Ishikawa (cell line): ENCODE data around the gene DIS3L2.

Experiments
- CEBPB ChIP-seq: IDR thresholded peaks from 2 replicates; pipeline ENCODE4 v1.6.1; 2012
- CREB1 ChIP-seq: IDR thresholded peaks from 2 replicates; pipeline ENCODE4 v1.6.1; 2012; ENCODE audit warnings: low read depth
- EGR1 ChIP-seq: IDR thresholded peaks from 2 replicates; pipeline ENCODE4 v1.6.1; 2012
- EP300 ChIP-seq: IDR thresholded peaks from 2 replicates; pipeline ENCODE4 v1.6.1; 2012; ENCODE audit warnings: borderline replicate concordance
- FOXM1 ChIP-seq: IDR thresholded peaks from 2 replicates; pipeline ENCODE4 v1.6.1; 2012; ENCODE audit warnings: low read depth, borderline replicate concordance
- MAX ChIP-seq: IDR thresholded peaks from 2 replicates; pipeline ENCODE4 v1.6.1; 2012
- NFIC ChIP-seq: IDR thresholded peaks from 2 replicates; pipeline ENCODE4 v1.6.1; 2012
- RAD21 ChIP-seq: IDR thresholded peaks from 2 replicates; pipeline ENCODE4 v1.6.1; 2012; ENCODE audit warnings: low read depth
- REST ChIP-seq: IDR thresholded peaks from 2 replicates; pipeline ENCODE4 v1.6.1; 2012; ENCODE audit warnings: low read depth, mild to moderate bottlenecking
- TAF1 ChIP-seq: IDR thresholded peaks from 2 replicates; pipeline ENCODE4 v1.6.1; 2012; ENCODE audit warnings: low read depth, mild to moderate bottlenecking
- TCF12 ChIP-seq: IDR thresholded peaks from 2 replicates; pipeline ENCODE4 v1.6.1; 2012; ENCODE audit warnings: low read depth
- TEAD4 ChIP-seq: IDR thresholded peaks from 2 replicates; pipeline ENCODE4 v1.6.1; 2012
- USF1 ChIP-seq: IDR thresholded peaks from 2 replicates; pipeline ENCODE4 v1.6.1; 2012
- YY1 ChIP-seq: IDR thresholded peaks from 2 replicates; pipeline ENCODE4 v1.6.1; 2012; ENCODE audit warnings: low read depth
- ZBTB7A ChIP-seq: IDR thresholded peaks from 2 replicates; pipeline ENCODE4 v1.6.1; 2012; ENCODE audit warnings: low read depth

DIS3L2 gene

GRCh38 chr2:232102380-232102779, 140.9 kb downstream of the DIS3L2 start:
- TF ChIP-seq CREB1 (no peak), EGR1 (no peak), USF1 (no peak)

GRCh38 chr2:232103140-232103737, 141.7 kb downstream of the DIS3L2 start:
- TF ChIP-seq TEAD4: no peak
- TF ChIP-seq NFIC: peak; percentile 52; the same call in 1 of the 2 replicates
- no peak for TF ChIP-seq TCF12
- peak; percentile 89 for TF ChIP-seq CEBPB
- no peak for TF ChIP-seq TAF1
- TF ChIP-seq EP300: no peak
- no peak for TF ChIP-seq ZBTB7A

- no peak for TF ChIP-seq CEBPB
- no peak for TF ChIP-seq CREB1
- TF ChIP-seq USF1: no peak
- TF ChIP-seq ZBTB7A: no peak
- TF ChIP-seq RAD21: no peak
- no peak for TF ChIP-seq TCF12
- no peak for TF ChIP-seq MAX
Observed at GRCh38 chr2:232104076-232104646, 142.6 kb downstream of the DIS3L2 start.

- no peak for TF ChIP-seq CREB1
- no peak for TF ChIP-seq MAX
- TF ChIP-seq EGR1: no peak
- no peak for TF ChIP-seq REST
- no peak for TF ChIP-seq CEBPB
- no peak for TF ChIP-seq ZBTB7A
- no peak for TF ChIP-seq TAF1
Observed at GRCh38 chr2:232111551-232111950, 150.0 kb downstream of the DIS3L2 start.

- no peak for TF ChIP-seq CEBPB
- no peak for TF ChIP-seq REST
- no peak for TF ChIP-seq FOXM1
Observed at GRCh38 chr2:232113821-232114220, 152.3 kb downstream of the DIS3L2 start.

- TF ChIP-seq YY1: no peak
- no peak for TF ChIP-seq REST
- TF ChIP-seq CEBPB: no peak
- no peak for TF ChIP-seq USF1
- no peak for TF ChIP-seq TAF1
- no peak for TF ChIP-seq TCF12
- no peak for TF ChIP-seq EGR1
- TF ChIP-seq TEAD4: no peak
- no peak for TF ChIP-seq ZBTB7A
- no peak for TF ChIP-seq NFIC
- no peak for TF ChIP-seq MAX
- no peak for TF ChIP-seq EP300
- no peak for TF ChIP-seq RAD21
- TF ChIP-seq FOXM1: no peak
- TF ChIP-seq CREB1: no peak
Observed at GRCh38 chr2:232116852-232117251, 155.3 kb downstream of the DIS3L2 start.
